Subcutaneous adipose tissue (tissue), 4 donors: ENCODE measurements around the gene AMPH. TPM values are rescaled to one million over a fixed set of nuclear protein-coding genes. Genes with fewer than 3 reads are reported as not detected.

Experiments
- total RNA-seq, 4 donors: library from RNA; depleted of rRNA; stranded (reverse); fragments of >200 nt; gene quantifications; one replicate each; pipeline ENCODE4 v1.1.0, GENCODE V29; 2016
- TF ChIP-seq, protein P1 (sequence below): fragments of 450-650 bp; IDR thresholded peaks from one replicate; pipeline ENCODE4 v1.5.1; 2016; ENCODE audit warnings: low read depth, mild to moderate bottlenecking, control low read depth, antibody characterized with exemption, moderate library complexity

Gene AMPH
- total RNA-seq, result 100 to 1,000 TPM in 1 of 4 donors, 10 to 100 TPM in 2, 1 to 10 TPM in 1; 6.8 to 102 (median 30.2) TPM

DNA sequence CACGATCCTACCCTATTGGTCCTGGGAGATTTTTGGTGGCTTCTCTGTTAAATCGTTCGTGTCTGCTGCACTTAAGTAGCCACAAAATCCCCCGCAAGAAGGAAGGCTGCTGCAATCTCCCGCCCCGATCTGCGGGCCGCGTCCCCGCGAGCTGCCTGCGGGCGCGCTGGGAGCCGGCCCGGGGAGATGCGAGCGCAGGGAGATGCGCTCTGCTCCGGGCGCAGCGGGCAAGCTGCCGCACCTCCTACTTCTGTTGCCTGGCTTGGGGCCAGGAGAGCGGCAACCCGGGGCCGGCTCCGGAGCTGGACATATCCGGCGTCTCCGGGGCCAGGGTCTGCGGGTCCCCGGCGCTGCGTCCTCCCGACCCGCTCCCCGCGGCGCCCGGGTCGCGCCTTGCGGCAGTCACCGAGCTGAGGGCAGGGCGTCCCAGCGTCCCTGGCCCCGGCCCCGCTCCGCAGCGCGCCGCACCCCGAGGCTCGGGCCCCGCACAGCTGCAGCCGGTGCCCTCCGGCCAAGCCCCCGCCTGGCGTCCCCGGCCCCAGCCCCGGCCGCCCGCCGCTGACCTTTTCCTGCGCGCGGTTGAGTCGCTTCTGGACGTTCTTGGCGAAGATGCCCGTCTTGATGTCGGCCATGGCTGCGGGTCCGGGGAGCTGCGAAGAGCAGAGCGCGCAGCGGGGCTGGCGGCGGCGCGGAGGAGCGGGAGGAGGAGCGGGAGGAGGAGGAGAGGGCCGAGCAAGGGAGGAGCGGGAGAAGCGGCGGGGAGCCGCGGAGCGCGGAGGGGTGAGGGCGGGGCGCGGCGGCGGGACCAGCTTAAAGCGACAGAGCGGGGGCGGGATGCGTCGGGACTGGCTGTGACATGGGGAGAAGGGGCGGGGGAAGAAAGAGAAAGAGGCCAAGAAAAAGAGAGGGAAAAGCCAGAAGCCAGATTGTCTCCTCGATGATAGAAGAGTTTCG is at the start of gene AMPH:
TSS of gene AMPH (minus strand) at position 654 of the 954 bp plus-strand sequence. CDS start at position 632, 22 bp downstream.
- TF ChIP-seq, protein P1, sequence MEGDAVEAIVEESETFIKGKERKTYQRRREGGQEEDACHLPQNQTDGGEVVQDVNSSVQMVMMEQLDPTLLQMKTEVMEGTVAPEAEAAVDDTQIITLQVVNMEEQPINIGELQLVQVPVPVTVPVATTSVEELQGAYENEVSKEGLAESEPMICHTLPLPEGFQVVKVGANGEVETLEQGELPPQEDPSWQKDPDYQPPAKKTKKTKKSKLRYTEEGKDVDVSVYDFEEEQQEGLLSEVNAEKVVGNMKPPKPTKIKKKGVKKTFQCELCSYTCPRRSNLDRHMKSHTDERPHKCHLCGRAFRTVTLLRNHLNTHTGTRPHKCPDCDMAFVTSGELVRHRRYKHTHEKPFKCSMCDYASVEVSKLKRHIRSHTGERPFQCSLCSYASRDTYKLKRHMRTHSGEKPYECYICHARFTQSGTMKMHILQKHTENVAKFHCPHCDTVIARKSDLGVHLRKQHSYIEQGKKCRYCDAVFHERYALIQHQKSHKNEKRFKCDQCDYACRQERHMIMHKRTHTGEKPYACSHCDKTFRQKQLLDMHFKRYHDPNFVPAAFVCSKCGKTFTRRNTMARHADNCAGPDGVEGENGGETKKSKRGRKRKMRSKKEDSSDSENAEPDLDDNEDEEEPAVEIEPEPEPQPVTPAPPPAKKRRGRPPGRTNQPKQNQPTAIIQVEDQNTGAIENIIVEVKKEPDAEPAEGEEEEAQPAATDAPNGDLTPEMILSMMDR, result no peak

GRCh38 chr7:38679419-38679818 is 48.2 kb upstream of the AMPH start:
- TF ChIP-seq, protein P1, result no peak

- TF ChIP-seq, protein P1, result no peak
These were observed 47.5 kb upstream of the AMPH start for GRCh38 chr7:38678698-38679054.

GRCh38 chr7:38677981-38678697 is 47.0 kb upstream of the AMPH start:
- TF ChIP-seq, protein P1, result no peak

- TF ChIP-seq, protein P1, result no peak
These were observed 44.4 kb upstream of the AMPH start for GRCh38 chr7:38675494-38676106.

DNA sequence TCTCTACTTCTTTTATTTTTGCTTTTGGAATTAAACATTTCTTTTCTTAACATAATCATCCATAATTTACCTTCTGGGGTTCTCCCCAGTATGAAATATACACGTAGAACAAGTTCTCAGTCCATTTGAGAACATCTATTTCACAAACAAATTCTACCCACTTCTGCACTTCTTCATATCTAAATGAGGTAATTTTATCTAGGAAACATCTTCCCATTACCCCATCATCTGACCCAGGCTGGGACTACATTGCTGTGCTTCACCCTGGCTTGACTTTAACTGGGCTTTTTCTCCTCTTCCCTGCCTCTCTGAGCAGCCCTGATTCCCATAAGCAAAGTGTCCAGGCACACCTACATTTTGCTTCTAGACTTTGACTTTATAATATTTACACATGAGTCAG is 43.3 kb upstream of the AMPH start:
- TF ChIP-seq, protein P1, result no peak

DNA sequence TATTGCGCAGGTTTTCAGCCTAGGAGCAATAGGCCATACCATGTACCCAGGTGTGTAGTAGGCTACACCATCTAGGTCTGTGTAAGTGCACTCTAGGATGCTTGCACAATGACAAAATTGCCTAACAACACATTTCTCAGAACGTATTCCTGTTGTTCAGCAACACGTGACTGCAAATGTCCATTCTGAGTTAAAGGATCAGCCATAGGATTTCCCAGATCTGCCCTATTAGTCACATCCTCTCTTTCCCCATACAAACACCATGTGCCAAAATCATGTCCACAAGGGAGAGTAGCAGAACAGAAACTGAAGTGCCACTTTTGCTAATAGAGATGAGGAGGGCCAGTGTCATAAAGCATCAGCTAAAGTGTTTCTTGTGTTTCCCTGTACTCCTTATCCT is 42.6 kb upstream of the AMPH start:
- TF ChIP-seq, protein P1, result no peak
